HL-60 (cell line): ENCODE data around the gene OBP2A.

ENCODE experiments used
- DNase-seq, 2 experiments: peaks; one replicate each; pipeline ENCODE4 v3.0.0-alpha.2; 2010 to 2020; ENCODE audit warnings: low read depth in 1 of 2, low spot score in 1 of 2
- H3K27ac ChIP-seq: fragments of 250-450 bp; sonication (Bioruptor Pico); replicated peaks from 2 replicates; pipeline ENCODE4 v1.5.1; 2020; ENCODE audit warnings: mild to moderate bottlenecking, moderate library complexity
- H3K27me3 ChIP-seq: fragments of 250-450 bp; sonication (Bioruptor Pico); 2 replicates; pipeline ENCODE4 v1.5.1; 2021; ENCODE audit warnings: mild to moderate bottlenecking, moderate library complexity; ENCODE audit not compliant: insufficient read depth, poor library complexity, severe bottlenecking
- H3K4me3 ChIP-seq: replicated peaks from 2 replicates; pipeline ENCODE4 v1.5.1; 2011; ENCODE audit warnings: mild to moderate bottlenecking, control low read depth, low read length; ENCODE audit not compliant: insufficient read depth
- CTCF ChIP-seq: IDR thresholded peaks from one replicate; pipeline ENCODE4 v1.5.1; 2011; ENCODE audit warnings: low read length, control low read depth, inconsistent platforms; ENCODE audit not compliant: insufficient read depth
- GABPA ChIP-seq: IDR thresholded peaks from 2 replicates; pipeline ENCODE4 v1.6.1; 2012; ENCODE audit warnings: low read depth
- POLR2AphosphoS5 ChIP-seq: IDR thresholded peaks from 2 replicates; pipeline ENCODE4 v1.6.1; 2012; ENCODE audit warnings: low read depth
- REST ChIP-seq: IDR thresholded peaks from 2 replicates; pipeline ENCODE4 v1.6.1; 2012; ENCODE audit warnings: low read depth; ENCODE audit not compliant: insufficient replicate concordance
- SPI1 ChIP-seq: IDR thresholded peaks from 2 replicates; pipeline ENCODE4 v1.6.1; 2012; ENCODE audit warnings: low read depth, mild to moderate bottlenecking, borderline replicate concordance

The OBP2A gene

GRCh38 chr9:135550344-135550918 is 4.5 kb downstream of the OBP2A start:
- no peak for TF ChIP-seq SPI1
- TF ChIP-seq POLR2AphosphoS5, result no peak
- no peak for TF ChIP-seq REST
- TF ChIP-seq GABPA, result no peak
- TF ChIP-seq CTCF, result no peak
- Histone ChIP-seq H3K27me3 (peaks cover 2% of the 10 kb centered on the region), H3K4me3 (no peak overlapping the region), H3K27ac (no peak overlapping the region)
- DNase-seq, result no peak

- Histone ChIP-seq H3K4me3 (no peak overlapping the region), H3K27ac (no peak overlapping the region), H3K27me3 (peaks cover 2% of the 10 kb centered on the region)
- TF ChIP-seq POLR2AphosphoS5, result no peak
- TF ChIP-seq SPI1, result peak; percentile 15; the same call in 1 of the 2 replicates
- no peak for TF ChIP-seq REST
- no peak for TF ChIP-seq CTCF
- DNase-seq, result peak in 1 of 2 experiments; percentile 4
These were observed 5.1 kb downstream of the OBP2A start for GRCh38 chr9:135551031-135551430.

- TF ChIP-seq SPI1 (no peak), CTCF (no peak), REST (no peak), GABPA (no peak), POLR2AphosphoS5 (no peak)
- no peak for DNase-seq
- Histone ChIP-seq H3K27me3 (peaks cover 2% of the 10 kb centered on the region), H3K4me3 (no peak overlapping the region), H3K27ac (no peak overlapping the region)
These were observed 5.5 kb downstream of the OBP2A start for GRCh38 chr9:135551456-135551855.
